Measurements from ENCODE around the gene VWC2.

The VWC2 gene

DNA sequence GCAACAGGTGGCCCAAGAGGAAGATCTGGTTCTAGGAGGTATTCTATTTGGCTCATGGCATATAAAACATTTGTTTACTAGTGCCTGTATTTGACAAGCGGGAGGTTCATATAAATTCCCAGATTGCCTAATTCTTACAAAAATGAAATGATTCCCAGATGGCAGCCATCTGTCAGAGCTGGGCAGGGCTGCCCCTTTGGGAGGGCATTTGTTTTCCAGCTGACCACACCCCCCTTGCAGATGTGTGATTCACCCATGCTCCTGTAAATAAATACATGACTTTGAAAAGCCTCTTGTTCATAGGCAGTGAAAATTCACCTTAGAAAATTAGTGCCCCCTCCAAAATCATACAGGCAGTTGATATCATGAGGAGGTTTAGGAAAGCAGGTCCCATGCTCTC, 8.6 kb downstream of the VWC2 start:
- in situ Hi-C loops (cut with MboI; ENCODE audit: low sequenced_read_pairs): no loop called here

DNA sequence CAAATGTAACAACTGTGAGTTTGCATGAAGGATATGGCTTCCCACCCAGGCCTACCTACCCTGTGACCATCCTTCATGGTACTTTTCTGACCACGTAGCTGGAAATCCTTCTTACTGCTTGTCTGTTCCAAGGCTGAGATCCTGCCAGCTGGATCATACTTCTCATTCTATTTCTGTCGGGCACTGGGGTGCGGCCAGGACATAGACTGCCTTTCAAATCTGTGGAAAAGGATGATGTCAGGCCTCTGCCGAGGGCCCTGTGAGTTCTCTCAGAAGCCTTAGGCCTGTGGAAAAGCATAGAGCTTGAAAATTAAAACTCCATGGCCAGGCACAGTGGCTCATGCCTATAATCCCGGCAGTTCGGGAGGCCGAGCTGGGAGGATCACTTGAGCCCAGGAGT, 10.0 kb downstream of the VWC2 start:
- in situ Hi-C loops (cut with MboI; ENCODE audit: low sequenced_read_pairs): no loop called here

DNA sequence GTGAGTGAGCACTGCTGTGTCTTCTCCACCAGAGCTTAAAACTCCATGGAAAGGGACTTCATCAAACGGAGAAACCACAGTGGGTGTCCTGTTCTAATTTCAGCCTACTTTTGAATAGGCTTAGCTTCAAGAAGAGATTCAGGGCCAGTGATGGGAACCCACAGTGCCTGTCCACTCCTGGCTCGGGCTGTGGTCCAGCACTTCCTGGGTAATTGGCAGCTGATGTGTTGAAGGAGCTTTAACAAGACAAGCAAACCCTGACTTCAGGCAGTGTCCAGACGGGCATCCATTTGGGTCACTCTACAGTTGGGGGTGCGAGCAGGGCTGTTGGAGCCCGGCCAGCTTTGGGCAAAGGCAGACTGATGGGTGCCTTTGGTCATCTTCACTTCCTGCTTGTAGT, 14.5 kb downstream of the VWC2 start:
- in situ Hi-C loops (cut with MboI; ENCODE audit: low sequenced_read_pairs): no loop called here

DNA sequence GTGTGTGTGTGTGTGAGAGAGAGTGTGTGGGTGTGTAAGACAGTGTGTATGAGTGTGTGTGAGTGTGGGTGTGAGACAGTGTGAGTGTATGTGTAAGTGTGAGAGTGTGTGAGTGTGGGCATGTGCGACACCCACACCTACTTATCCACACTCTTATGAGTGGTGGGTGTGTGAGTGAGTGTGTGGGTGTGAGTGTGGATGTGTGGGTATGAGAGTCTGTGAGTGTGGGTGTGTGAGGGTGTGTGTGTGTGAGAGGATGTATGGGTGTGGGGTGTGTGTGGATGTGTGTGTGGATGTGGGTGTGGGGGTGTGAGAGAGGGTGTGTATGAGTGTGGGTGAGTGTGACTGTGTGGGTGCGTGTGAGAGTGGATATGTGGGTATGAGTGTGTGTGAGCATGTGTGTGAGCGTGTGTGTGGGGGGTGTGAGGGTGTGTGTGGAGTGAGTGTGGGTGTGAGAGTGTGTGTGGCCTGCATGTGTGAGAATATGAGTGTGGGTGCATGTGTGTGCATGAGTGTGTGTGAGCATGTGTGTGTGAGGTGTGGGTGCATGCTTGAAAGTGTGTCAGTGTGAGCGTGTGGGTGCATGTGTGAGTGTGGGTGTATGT, 15.1 kb downstream of the VWC2 start:
- in situ Hi-C loops (cut with MboI; ENCODE audit: low sequenced_read_pairs): no loop called here

DNA sequence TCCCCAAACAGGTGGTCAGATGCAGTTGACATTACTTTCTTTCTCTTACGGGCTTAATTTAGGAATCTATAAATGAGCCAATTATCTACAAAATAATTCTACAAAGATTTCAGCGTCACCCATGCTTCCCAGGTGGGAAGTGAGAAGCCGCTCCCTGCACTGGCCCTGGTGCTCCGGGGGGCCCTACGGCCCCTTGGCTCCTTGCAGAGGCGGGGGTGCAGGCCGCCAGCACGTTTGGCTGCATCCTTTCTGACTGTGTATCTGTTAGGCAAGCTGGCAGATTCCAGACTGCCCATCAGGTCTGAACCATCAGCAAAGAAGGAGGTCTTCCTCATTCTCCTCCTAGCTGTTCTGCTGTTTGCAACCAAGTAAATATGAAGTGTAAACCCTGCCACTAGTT, 16.3 kb downstream of the VWC2 start:
- in situ Hi-C loops (cut with MboI; ENCODE audit: low sequenced_read_pairs): no loop called here

DNA sequence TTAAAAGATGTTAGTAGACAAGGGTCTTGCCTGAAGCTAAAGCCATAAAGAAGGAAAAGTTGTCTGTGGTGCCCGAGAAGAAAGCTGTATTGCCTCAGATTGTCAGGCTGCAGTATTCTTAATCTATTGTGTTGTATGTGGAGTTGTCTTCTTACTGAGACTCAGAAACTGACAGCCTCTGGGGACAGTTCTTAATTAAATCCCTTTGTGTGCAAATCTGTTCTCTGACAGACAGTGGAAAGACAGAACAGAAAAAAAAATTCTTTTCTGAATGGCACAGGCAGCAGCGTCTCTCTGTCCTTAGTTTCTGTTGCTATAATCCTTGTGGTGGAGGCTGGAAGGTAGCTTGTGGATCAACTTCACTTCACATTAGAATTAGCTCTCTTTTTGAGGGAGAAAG, 16.8 kb downstream of the VWC2 start:
- in situ Hi-C loops (cut with MboI; ENCODE audit: low sequenced_read_pairs): no loop called here

DNA sequence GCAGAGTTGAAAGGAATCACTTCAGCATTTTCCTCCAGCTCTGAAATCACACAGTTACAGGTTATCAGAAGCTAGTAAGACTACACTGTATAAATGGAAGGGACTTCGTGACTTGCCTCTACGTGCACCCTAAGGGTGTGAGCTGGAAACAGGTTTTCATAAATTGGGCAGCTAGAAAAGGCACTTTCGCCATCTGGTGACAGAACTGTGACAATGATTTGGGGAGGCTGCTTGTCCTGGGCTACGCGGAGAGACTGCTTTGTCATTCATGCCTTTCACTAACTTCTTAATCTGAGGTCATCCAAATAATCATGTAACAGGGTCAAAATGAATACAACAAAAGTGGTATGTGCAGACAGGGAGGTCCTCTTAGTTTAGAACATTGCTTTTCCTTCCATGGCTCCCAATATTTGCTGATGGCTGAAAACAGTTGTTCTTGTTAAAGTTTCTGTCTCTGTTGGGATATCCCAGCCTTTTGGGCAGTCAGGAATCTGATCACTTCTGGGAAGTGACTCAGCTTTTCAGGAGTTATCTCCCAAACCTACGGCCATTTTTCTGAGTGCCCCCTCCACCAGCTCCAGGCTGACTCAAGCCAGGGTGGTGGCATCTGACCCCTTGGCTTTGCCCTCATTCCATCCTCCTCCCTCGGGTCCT, 17.8 kb downstream of the VWC2 start:
- in situ Hi-C loops (cut with MboI; ENCODE audit: low sequenced_read_pairs): no loop called here

DNA sequence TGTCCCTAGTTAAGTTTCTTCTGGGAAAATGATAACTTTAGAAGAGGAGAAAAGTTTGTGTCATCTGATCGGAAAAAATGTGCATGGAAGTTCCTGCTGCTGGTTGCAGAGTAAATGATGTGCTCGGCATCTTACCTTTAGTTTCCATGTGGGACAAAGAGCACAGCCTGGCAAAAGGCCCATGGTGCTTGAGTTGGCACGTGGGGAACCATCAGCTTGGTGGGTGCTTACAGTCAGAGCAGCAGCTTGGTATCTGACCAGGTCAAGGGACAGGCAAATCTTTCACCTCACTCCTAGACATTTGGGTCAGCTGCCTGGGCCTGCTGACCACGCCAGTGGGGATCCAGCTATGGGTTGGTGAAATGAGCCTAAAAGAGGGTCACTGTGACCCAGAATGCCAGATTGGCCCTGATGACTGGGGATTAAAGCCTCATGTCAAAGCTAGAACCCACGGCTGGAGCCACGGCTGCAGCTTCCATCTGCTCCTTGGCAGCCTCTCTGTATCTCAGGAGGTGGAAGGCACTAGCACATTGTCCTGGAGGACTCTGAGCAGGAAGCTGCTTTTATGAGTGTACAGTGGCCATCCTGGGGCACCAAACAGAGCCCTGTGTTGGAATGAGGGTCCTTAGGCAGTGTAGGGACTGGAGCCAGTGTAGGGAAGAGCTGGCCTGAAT, 24.7 kb downstream of the VWC2 start:
- in situ Hi-C loops (cut with MboI; ENCODE audit: low sequenced_read_pairs): no loop called here

DNA sequence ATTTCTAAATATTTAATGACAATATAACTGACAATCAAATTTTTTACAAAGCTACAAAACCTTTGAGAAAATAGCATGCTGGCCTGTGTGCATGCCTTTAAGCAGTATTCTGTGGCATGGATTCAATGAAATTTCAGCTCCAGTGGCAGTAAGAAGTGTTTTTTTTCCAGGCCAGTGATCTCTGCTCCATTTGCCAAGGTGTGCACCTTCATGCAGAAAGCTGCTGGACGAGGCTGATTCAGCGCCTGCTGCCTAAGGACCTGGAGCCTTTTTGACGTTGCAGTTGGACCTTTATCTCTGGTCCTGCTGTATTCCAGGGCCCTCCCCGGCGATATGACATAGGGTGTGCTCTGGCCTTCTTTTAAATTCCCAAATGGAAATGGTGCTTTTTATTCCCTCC, 26.6 kb downstream of the VWC2 start:
- in situ Hi-C loops (cut with MboI; ENCODE audit: low sequenced_read_pairs): no loop called here

DNA sequence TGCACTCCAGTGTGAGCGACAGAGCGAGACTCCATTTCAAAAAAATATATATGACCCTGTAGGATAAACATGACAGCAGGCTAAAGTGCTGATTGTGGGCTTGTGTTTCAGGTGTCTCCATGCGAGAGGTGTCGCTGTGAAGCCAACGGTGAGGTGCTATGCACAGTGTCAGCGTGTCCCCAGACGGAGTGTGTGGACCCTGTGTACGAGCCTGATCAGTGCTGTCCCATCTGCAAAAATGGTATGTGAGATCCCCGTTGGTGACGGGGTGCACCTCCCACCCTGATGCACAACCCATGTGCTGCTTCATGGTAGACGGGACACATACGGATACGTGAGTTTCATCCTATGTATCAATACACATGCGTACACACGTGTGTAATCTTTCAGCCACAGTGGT, 29.2 kb downstream of the VWC2 start:
- in situ Hi-C loops (cut with MboI; ENCODE audit: low sequenced_read_pairs): no loop called here

DNA sequence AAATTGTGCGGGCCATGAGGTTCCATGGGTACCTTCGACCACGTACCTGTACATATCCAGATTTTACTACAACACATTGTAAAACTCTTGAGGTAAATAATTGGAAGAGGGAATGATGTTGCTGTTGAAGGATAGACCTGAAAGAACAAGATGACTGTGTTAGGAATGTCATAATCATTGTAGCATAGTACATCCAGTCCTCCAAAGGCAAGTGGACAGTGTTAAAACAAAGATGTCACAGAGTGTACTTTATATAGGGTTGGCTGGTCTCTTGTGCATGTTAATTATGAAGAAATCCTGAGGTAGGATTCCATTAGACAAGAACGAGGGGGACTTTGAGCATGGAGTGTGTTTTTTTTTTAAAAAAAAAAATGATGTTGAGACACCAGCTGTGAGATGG, 30.4 kb downstream of the VWC2 start:
- in situ Hi-C loops (cut with MboI; ENCODE audit: low sequenced_read_pairs): no loop called here

DNA sequence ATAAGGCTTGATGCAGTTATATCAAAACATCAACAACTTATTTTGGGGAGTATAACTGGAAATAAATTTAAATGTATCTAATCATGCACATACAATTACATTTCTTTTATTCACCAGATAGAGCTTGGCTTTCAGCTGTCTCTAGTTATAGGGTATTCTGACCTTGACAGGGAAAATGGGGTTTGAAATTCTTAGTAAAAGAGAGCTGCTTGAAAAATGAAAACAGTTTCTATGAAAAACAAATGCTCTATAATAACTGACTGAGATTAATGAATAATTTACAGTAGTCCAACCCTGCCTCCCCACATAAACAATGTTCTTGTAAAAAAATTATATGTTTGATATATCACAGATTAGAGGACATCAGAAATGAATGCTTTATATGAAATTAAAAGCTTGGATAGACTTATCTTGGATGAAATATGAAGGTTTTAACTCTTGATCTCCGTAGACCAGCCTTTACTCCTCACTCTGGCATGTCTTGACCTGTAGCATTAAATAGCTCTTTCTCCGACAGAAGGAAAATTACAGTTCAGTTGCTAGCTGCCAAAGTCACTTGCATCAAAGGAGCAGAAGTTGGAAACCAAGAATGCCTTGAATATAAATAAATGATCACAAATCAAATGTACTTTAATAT, 32.1 kb downstream of the VWC2 start:
- in situ Hi-C loops (cut with MboI; ENCODE audit: low sequenced_read_pairs): no loop called here

DNA sequence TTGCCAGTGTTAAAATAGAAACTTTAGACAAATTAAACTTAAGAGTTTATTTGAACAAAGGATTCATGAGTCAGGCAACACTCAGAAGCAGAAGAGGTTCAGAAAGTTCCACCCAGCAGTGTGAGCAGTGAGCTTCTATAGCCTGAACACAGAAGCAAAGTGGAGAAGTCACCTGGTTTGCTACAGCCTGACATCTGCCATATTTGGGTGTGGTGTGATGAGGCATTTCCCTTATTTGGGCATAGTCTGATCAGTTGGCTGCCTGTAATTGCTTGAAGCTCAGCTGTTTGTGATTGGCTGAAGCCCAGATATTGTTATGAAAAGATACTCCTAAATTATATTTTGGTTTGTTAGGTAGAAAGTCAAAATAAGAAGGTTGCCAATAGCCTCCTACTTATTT, 39.1 kb downstream of the VWC2 start:
- in situ Hi-C loops (cut with MboI; ENCODE audit: low sequenced_read_pairs): no loop called here

DNA sequence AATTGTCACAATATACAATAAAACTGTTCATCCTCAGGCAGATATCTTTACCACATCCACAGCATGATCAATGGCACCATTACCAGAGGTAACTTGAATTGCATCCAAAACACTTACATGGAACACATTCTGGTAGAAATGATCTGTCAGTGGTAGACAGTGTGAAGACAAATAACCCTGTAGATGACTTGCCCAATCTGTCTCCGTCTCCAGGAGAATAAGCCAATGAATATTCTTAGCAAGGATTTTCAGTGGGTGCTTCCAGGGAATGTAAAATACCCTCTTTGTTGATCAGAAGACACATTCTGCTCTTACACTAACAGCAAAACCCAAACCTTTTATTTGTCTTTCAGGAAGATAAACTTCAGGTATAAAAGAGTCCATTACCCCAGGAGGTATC, 43.8 kb downstream of the VWC2 start:
- in situ Hi-C loops (cut with MboI; ENCODE audit: low sequenced_read_pairs): no loop called here

DNA sequence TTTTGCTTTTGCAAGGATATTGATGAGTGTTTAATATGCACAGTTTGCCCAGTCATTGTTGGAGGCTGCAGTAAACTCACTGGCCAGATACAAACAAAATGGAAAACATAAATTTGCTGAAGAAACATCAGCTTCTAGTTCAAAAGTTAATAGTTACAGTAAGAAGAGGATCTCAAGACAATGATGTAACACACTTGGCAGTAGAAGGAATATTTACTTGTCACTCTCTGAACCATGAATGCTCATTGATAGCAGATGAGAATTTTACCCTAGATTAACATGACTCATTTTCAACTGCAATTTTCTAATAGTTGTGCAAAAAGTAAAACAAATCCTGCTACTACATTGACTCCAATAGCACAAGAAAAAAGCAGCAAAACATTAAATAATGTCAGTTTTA, 47.7 kb downstream of the VWC2 start:
- in situ Hi-C loops (cut with MboI; ENCODE audit: low sequenced_read_pairs): no loop called here

DNA sequence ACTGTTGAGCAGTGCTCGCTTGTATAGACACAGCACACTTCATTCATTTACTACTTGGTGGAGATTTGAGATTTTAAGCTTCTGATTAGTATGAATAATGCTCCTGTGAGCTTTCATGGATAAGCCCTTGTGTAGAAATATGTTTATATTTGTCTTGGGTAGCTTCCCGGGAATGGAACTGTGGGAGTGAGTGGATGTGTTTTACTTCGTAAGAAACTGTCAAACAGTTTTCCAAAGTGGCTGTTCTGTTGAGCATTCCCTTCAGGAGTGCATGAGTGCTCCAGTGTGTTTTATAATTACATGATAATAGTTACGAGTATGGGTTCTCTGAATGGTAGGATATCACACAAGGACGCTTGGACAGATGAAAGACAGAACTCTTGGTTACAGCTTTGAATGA, 49.4 kb downstream of the VWC2 start:
- in situ Hi-C loops (cut with MboI; ENCODE audit: low sequenced_read_pairs): no loop called here

DNA sequence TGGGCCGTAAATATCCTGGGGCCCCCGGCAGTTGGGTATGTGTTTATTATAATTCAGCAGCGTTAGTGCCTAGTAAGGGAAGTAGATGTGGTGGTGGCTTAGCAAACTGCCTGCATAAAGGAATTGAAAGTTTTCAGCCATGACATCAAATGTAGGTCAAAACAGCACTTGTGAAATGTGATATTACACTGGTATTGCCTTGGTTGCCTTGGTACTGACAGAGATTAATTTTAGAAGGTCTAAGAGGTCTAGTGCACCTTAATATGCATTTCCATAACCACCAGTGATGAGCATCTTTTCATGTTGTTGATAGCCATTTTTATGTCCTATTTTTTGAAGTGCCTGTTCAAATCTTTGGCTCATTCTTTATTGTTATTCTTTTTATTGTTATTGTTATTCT, 50.1 kb downstream of the VWC2 start:
- in situ Hi-C loops (cut with MboI; ENCODE audit: low sequenced_read_pairs): no loop called here

DNA sequence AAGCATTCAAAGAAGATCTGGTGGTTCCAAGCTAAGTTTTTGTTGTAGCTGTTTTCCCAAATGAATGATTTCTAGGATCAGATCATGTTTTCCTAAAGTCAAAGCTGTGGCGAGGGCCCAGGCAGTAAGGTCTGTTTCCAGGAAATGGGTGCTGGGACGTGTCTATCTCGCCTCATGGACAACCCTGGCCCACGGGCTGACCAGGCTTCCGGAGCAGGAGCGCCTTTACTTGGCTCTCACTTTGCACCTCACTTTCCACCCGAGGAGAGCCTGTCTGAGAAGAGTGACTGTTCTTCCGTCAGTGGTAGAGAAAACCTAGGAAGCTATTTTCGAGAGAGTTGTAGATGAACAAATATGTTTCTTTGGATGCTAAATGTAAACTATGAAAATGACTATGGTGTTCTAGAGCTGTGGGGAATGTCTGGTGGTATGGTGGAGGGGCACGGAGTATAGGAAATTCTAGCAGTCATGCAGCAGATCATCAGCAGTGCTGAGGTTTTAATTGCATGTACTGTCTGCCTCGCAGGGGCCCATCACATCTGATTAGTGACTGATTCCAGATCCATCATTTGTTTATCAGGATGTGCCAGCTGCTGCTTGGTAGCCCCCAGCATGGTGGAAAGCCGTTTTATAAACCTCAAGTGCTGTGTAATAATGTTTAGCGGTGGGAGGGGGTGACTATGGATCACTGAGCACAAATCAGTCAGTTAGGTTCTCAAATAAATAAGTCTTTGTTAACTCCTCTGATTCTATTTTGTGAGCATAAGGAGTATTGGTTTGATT, 66.6 kb downstream of the VWC2 start:
- in situ Hi-C loops (cut with MboI; ENCODE audit: low sequenced_read_pairs): no loop called here

DNA sequence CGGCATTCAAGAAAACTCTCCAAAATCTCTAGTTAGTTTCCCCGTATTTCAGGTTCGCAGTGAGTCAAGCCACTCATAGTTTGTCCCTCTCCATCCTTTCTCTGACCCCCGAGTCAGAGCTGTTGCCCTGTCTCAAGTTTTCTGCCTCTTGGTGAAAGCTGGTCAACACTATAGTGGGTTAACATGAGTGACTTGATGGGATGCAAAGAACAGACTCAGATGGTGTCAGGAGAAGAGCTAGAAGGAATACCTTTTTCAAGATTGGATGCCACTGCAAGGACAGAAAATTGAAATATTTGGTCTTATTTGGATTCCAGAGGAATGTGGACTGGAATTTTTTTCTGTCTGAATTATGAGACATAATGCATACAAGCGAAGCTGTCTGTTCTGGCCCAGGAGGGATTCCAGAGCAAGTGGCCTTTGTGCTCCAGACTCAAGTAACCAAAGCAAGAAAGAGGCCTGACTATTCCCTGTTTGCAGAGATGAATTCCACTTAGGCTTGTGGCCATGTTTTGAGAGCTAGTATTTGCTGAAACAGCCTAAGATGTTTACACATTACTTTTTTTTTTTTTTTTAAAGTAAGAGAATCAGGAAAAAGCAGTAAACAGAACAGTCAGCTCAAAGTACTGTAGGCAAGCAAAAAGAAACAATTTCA, 67.4 kb downstream of the VWC2 start:
- in situ Hi-C loops (cut with MboI; ENCODE audit: low sequenced_read_pairs): no loop called here

DNA sequence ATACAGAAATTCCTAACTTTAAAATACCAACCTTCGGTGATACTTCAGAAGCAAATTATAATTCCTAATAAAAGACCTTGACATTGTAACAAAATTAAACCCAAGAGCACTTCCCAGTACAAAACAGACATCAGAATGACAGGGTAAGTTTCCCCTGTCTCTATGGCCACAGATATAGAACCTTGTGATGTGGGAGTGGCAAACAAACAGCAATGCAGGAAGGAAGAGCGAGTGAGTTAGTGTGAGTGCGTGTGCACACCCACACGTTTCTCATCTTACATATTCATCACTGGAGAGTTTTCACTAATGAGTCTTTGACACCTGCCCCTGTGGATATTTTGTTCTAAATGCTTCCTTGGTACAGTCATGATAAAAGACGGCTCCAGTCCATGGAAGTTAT, 72.2 kb downstream of the VWC2 start:
- in situ Hi-C loops (cut with MboI; ENCODE audit: low sequenced_read_pairs): no loop called here

All from HL-60/S4 (cell line).